NCI-H526 treated with DMSO at 0.1 percent for 48 hours (cell line): Measurements from ENCODE around the gene SMARCAD1.

Experiments
- DNase-seq: peaks from one replicate; lab custom pipeline; 2025; lab: John Stamatoyannopoulos, UW

Gene SMARCAD1

GRCh38 chr4:94228493-94229216 is 21.0 kb downstream of the SMARCAD1 start:
- no peak for DNase-seq

GRCh38 chr4:94232519-94232918 is 24.9 kb downstream of the SMARCAD1 start:
- DNase-seq: no peak

- DNase-seq: no peak
Observed at GRCh38 chr4:94235825-94236224, 28.2 kb downstream of the SMARCAD1 start.

GRCh38 chr4:94237271-94237670 is 29.6 kb downstream of the SMARCAD1 start:
- DNase-seq: no peak

GRCh38 chr4:94238160-94238559 is 30.5 kb downstream of the SMARCAD1 start:
- DNase-seq: no peak

GRCh38 chr4:94240384-94240783 is 32.7 kb downstream of the SMARCAD1 start:
- DNase-seq: no peak

GRCh38 chr4:94244087-94244828 is 36.6 kb downstream of the SMARCAD1 start:
- no peak for DNase-seq

DNA sequence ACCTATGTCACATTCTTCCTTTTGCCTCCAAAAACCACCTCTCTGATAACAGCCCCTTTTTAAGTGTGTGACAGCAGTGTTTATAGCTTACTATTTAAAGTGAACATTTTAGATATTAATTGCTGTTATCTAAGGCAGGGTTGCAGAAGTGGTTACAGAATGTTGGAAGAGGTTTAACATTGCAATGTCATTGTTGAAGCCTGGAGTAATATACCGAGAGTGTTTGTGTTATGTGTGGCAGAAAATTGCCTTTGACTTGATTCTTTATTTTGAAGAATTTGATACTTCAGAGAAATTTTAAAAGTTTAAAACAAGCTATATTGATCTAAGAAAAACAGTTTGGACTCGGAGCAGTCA is 37.1 kb downstream of the SMARCAD1 start:
- no peak for DNase-seq

DNA sequence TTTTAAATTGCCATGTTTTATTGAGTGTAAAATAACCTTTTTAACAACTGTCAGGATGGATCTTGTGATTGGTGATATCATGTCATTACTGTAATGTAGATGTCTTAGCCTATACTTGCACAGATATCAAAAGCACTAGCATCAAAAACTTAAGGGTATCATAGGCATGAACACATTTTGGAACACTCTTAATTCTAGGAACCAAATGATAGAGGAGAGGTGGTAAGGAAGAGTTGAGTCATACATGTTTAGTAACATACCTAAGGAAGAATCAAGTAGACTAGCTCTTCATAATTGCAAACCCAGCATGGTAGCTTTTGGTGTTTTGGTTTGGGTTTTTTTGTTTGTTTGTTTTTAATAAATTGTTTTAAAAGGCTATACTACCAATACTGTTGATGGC is 43.4 kb downstream of the SMARCAD1 start:
- DNase-seq: no peak

DNA sequence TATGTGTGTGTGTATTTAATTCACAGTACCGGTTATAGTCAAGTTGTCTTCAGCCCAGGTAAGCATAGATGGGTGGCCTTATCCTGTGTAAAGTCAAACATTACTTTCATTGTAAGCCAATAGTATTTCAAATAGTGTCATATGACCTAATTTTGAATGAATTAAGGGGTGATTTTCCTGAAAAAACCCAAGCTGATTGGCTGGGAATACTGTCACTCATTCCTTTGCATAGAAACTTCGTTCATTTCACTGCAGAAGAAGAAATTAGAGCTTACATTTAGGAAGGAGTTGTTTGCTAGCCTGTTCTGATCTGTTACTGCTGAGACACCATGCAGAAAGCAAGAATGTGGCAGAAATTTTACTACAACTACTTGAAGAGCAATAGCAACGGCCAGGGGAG is 45.4 kb downstream of the SMARCAD1 start:
- DNase-seq: no peak

- DNase-seq: no peak
Observed at GRCh38 chr4:94256144-94256783, 48.6 kb downstream of the SMARCAD1 start.

GRCh38 chr4:94256828-94257227 is 49.2 kb downstream of the SMARCAD1 start:
- DNase-seq: no peak

DNA sequence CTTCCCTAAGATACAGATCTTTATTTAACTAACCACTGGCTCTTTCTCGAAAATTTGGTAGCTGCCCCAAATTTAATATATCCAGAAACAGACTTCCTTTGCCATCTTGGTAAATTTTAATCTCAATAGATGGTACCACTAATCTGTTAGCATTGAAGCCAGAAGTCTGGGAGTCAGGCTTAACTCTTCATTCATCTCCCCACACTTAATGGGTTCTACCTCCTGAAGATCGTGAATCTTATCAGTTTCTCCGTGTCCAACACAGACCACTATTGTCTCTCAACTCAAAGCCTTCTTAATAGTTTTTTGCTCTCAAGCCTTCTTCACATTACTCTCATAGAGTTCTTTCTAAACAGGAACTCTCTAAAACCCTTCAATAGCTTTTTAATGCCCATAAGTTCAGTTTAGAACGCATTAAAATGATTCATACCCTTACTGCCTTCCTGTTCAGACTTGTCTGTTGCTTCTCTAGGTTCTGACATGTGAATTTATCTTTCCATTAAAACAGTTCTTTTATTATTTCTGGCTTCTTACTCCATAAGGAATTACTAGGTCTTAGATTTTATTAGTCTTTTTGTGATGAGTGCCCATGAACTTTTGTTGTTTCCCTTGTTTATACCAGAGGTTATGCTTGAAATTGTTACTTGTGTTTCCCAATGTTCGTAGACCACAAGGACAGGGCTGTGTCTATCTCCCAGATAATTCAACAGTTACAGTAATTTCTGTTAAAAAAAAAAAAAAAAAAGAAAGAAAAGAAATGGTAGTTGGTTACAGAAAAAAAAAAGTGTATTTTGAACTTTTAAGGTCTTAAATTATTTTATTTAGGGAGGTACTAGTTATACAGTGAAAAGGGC is 54.7 kb downstream of the SMARCAD1 start:
- no peak for DNase-seq

DNA sequence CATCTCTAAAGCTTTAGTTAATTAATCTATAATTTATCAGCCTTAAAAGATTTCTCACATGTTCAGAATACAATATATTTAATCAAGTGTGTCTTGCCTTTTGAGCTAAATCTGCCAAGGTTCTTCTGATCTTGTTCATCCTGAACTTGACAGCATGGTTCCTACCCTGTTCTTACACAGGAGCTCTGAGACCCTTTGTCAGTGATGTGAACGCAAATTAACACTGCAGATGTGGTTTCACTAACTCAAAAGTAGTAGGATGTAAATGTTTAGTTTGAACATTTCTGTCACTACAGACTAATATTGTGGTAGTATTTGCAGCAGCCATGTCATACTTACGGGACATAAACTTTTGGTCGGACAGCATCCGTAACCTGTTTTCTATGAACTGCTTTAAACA is 59.4 kb downstream of the SMARCAD1 start:
- no peak for DNase-seq

DNA sequence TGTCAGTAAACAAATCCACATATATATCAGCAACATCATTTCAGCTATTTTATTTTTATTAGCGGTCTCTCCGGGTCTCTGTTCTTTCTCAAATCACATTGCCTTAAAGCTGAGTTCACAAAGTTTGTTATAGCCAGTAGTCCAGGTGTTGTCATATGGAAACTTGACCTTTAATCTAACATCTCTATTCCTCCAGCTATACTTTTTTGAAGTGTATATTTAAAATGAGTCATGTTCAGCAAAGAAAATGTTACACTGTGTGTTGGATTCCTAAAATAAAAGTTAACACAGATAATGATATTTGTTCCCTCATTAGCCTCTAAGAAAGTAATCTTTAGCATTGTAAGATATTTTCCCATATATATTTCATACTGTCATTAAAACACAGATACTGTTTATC is 63.6 kb downstream of the SMARCAD1 start:
- DNase-seq: no peak

GRCh38 chr4:94274912-94275311 is 67.2 kb downstream of the SMARCAD1 start:
- DNase-seq: no peak

DNA sequence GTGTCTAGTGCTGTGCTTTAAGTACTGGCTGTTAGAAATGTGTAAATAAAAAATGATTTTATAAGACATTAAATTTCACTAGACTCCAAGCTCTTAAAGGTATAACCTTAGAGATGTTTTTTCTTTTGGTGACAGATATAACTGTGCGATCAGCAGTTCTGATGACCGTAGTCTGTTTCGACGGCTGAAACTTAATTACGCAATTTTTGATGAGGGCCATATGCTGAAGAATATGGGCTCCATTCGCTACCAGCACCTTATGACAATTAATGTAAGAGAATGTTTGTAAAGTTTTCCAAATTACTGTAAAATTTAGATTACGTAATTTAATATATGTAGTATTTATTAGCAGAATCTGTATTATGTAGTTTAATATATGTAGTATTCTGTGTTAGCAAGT is 68.5 kb downstream of the SMARCAD1 start:
- DNase-seq: no peak

DNA sequence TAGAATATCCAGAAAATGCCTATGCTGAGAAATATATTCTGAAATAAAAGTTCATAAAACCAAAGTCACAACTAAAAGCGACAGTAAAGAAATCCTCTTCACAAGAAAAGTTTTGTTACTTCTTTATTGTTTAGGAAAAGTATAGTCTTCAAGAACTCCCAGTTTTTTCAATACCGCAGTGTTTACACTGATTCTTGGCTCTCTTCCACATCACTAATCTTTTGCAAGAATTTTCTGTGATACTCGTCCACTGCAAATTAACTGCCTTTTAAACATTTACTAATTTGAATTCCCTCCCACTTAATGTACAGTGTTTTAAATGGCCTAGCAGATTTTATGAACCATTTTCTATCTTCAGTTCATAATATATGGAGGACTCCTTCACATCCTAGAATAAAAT is 69.9 kb downstream of the SMARCAD1 start:
- DNase-seq: no peak

- no peak for DNase-seq
Observed at GRCh38 chr4:94278781-94279180, 71.1 kb downstream of the SMARCAD1 start.

DNA sequence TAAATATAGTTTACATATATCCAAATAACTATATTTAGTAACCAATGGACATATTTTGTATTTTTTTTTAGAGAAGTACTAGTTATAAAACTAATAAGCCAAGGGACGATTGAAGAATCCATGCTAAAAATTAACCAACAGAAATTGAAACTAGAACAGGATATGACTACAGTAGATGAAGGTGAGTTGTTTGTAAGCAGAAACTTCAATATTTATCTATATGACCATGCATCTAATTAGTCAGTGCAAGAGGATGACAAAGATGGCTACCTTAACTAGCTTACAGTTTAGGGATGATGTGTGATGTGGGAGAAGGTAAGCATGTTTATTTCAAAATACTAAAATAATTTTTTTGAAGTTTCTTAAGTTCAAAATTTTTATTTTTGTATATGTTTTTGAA is 77.2 kb downstream of the SMARCAD1 start:
- DNase-seq: no peak

- DNase-seq: no peak
Observed at GRCh38 chr4:94285666-94286065, 78.0 kb downstream of the SMARCAD1 start.

GRCh38 chr4:94290245-94290644 is 82.6 kb downstream of the SMARCAD1 start:
- DNase-seq: no peak
